KMS-11 (cell line): ENCODE results near the gene ESAM.

Source experiments
- H2AFZ ChIP-seq: fragments of 200-600 bp; sonication (generic); 2 replicates; pipeline ENCODE4 v1.6.1; 2016; ENCODE audit warnings: antibody characterized with exemption, mixed run types, low read depth
- H3K27ac ChIP-seq: fragments of 200-600 bp; sonication (generic); 2 replicates; pipeline ENCODE4 v1.6.1; 2016; ENCODE audit warnings: mild to moderate bottlenecking, mixed run types
- H3K27me3 ChIP-seq: fragments of 200-600 bp; sonication (generic); 2 replicates; pipeline ENCODE4 v1.6.1; 2017; ENCODE audit warnings: mild to moderate bottlenecking, low read depth, mixed run types, moderate library complexity; ENCODE audit not compliant: insufficient read depth
- H3K36me3 ChIP-seq: fragments of 200-600 bp; sonication (generic); 2 replicates; pipeline ENCODE4 v1.6.1; 2017; ENCODE audit warnings: mild to moderate bottlenecking, mixed run types; ENCODE audit not compliant: insufficient read depth
- H3K4me1 ChIP-seq: fragments of 200-600 bp; sonication (generic); 2 replicates; pipeline ENCODE4 v1.6.1; 2016; ENCODE audit warnings: mild to moderate bottlenecking, low read depth, mixed run types; ENCODE audit not compliant: poor library complexity, severe bottlenecking
- H3K4me2 ChIP-seq: fragments of 200-600 bp; sonication (generic); 2 replicates; pipeline ENCODE4 v1.7.0; 2016; ENCODE audit warnings: mild to moderate bottlenecking, mixed run types
- H3K4me3 ChIP-seq: fragments of 200-600 bp; sonication (generic); IDR thresholded peaks from 2 replicates; pipeline ENCODE4 v1.6.1; 2017; ENCODE audit warnings: low read depth, low read length, mixed read lengths; ENCODE audit not compliant: insufficient read depth
- H3K79me2 ChIP-seq: fragments of 200-600 bp; sonication (generic); 2 replicates; pipeline ENCODE4 v1.6.1; 2016; ENCODE audit warnings: low read depth, mixed run types; ENCODE audit not compliant: insufficient read depth
- H3K9ac ChIP-seq: fragments of 200-600 bp; sonication (generic); 2 replicates; pipeline ENCODE4 v1.6.1; 2016; ENCODE audit warnings: mild to moderate bottlenecking, mixed run types
- H4K20me1 ChIP-seq: fragments of 200-600 bp; sonication (generic); 2 replicates; pipeline ENCODE4 v1.6.1; 2016; ENCODE audit warnings: mild to moderate bottlenecking, mixed run types; ENCODE audit not compliant: insufficient read depth
- TF ChIP-seq, protein P1 (sequence below): fragments of 200-600 bp; sonication (generic); conservative IDR thresholded peaks from 2 replicates; pipeline ENCODE4 v1.6.1; 2017; ENCODE audit warnings: low read depth, mild to moderate bottlenecking, antibody characterized with exemption, low read length, moderate library complexity, mixed read lengths

Gene ESAM

DNA sequence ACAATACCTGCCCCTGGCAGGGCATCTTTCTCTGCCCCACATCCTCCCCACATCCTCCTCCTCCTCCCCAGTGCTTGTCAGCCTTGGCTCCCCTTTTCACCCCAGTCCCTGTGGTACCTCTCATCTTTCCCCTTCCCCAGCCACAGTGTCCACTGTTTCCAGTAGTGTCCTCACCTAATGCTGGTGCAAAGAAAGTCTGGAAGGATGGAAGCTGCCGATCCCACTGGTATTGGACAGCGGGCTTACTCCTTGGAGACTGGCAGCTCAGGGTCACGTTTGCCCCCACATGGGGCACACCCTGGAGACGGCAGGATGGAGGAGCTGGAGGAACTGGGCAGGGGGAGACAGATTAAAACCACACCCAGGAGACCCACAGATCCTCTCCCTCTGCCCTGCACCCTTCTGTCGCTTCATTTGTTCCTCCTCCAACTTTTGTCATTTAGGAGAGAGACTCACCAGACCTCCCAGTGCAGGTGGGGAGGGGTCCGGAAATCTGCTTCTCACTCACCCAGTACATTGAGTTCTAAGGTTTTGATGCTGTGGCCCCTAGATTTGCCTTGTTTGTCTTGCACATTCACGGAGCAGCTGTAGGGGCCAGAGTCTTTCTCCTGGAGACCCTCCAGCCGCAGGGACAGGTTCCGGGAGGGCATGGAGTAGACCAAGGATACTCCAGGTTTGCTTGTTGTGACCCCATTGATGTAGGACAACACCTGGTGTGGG, 5.9 kb downstream of the ESAM start:
- Histone ChIP-seq H3K4me2 (no peak overlapping the region), H3K79me2 (no peaks in the 10 kb centered on the region), H3K9ac (no peak overlapping the region), H3K27me3 (no peaks in the 10 kb centered on the region), H3K4me1 (no peaks in the 10 kb centered on the region), H3K36me3 (no peaks in the 10 kb centered on the region), H2AFZ (no peak overlapping the region), H3K27ac (no peak overlapping the region), H4K20me1 (no peaks in the 10 kb centered on the region), H3K4me3 (no peak overlapping the region)
- TF ChIP-seq, protein P1, sequence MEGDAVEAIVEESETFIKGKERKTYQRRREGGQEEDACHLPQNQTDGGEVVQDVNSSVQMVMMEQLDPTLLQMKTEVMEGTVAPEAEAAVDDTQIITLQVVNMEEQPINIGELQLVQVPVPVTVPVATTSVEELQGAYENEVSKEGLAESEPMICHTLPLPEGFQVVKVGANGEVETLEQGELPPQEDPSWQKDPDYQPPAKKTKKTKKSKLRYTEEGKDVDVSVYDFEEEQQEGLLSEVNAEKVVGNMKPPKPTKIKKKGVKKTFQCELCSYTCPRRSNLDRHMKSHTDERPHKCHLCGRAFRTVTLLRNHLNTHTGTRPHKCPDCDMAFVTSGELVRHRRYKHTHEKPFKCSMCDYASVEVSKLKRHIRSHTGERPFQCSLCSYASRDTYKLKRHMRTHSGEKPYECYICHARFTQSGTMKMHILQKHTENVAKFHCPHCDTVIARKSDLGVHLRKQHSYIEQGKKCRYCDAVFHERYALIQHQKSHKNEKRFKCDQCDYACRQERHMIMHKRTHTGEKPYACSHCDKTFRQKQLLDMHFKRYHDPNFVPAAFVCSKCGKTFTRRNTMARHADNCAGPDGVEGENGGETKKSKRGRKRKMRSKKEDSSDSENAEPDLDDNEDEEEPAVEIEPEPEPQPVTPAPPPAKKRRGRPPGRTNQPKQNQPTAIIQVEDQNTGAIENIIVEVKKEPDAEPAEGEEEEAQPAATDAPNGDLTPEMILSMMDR: no peak

DNA sequence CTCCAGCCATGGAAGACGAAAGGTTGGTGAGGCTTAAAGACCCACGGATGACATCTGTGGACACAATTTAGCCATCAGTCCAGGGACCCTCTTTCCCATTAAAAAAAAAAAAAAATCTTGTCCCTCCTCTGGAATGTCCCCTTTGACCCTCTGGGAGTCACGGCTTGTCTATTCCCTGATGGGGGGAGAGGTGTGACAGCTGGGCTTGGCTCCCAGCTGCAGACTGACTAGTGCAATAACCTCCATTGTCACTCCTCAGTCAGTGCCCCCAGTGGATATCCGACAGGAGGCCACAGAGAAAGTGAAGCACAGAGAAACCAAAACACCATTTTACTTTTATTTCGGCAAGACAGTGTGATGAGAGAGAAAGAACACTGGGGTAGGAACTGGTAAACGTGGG, 7.4 kb downstream of the ESAM start:
- H3K4me3 ChIP-seq: no peak overlapping the region
- H3K27ac ChIP-seq: no peak overlapping the region
- H3K9ac ChIP-seq: no peak overlapping the region
- H2AFZ ChIP-seq: no peak overlapping the region
- no peaks in the 10 kb centered on the region for H3K27me3 ChIP-seq
- H4K20me1 ChIP-seq: no peaks in the 10 kb centered on the region
- no peaks in the 10 kb centered on the region for H3K79me2 ChIP-seq
- TF ChIP-seq, protein P1: no peak
- no peak overlapping the region for H3K4me2 ChIP-seq
- no peaks in the 10 kb centered on the region for H3K4me1 ChIP-seq
- H3K36me3 ChIP-seq: no peaks in the 10 kb centered on the region

DNA sequence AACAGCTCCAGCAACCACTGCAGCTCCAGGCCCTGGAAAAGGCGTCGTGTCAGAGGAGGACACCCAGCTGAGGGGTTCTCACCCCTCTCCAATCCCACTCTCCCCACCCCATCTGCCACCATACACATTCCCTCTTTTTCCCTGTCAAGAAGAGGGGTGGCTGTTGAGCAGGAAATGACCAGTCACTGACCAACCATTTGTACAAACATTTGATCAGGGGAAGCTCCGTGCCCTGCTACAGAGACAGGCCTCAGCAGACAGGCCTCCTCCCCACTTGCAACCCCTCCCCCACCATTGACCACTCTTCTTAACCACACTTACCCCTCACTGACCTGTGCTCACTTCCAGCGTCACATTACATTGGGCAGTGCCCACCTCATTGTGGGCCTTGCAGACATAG, 7.8 kb downstream of the ESAM start:
- no peaks in the 10 kb centered on the region for H4K20me1 ChIP-seq
- H3K79me2 ChIP-seq: no peaks in the 10 kb centered on the region
- no peak overlapping the region for H3K27ac ChIP-seq
- H3K9ac ChIP-seq: no peak overlapping the region
- no peak overlapping the region for H2AFZ ChIP-seq
- no peak overlapping the region for H3K4me2 ChIP-seq
- no peaks in the 10 kb centered on the region for H3K27me3 ChIP-seq
- no peaks in the 10 kb centered on the region for H3K4me1 ChIP-seq
- TF ChIP-seq, protein P1: no peak
- H3K4me3 ChIP-seq: no peak overlapping the region
- no peaks in the 10 kb centered on the region for H3K36me3 ChIP-seq

DNA sequence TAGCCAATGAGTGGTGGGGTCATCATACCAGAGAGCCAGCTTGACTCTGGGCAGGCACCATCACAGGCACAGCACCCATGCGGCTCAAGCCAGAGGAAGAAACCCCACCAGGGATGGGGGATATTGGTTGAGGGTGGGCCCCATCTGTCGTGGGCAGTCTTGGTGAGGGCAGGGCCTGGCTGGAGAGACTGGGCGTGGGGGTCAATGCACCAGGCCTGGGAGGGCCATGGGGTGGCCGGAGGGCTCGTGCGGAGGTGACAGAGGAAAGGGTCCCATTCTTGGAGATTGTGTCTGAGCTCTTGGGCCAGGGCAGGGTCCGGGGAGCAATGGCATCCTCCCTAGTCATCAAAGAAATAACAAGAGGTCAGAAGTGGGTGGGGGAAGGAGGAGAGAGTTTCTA, 8.5 kb downstream of the ESAM start:
- Histone ChIP-seq H3K27ac (no peak overlapping the region), H2AFZ (no peak overlapping the region), H3K4me2 (no peak overlapping the region), H4K20me1 (no peaks in the 10 kb centered on the region), H3K27me3 (no peaks in the 10 kb centered on the region), H3K9ac (no peak overlapping the region), H3K36me3 (no peaks in the 10 kb centered on the region), H3K79me2 (no peaks in the 10 kb centered on the region), H3K4me3 (no peak overlapping the region), H3K4me1 (no peaks in the 10 kb centered on the region)
- TF ChIP-seq, protein P1: no peak
